ENCODE data around the gene HBG1. TPM values are rescaled to one million over a fixed set of nuclear protein-coding genes. Genes with fewer than 3 reads are reported as not detected.

HBG1 gene
- total and polyA plus RNA-seq, 2 donors (not counting 3 experiments of a cell fraction or from before 2014, with no cell fraction given): 0.72 TPM; not detected in 1

GRCh38 chr11:5245155-5245554, 4.5 kb downstream of the HBG1 start:
- TF ChIP-seq MYC (IDR thresholded peaks at IDR 0.05; ENCODE audit: low read depth, low read length) (no peak), EZH2 (IDR thresholded peaks at IDR 0.05; ENCODE audit: borderline replicate concordance, low read depth, low read length, severe bottlenecking) (no peak), MAX (IDR thresholded peaks at IDR 0.05; ENCODE audit: insufficient read depth, insufficient read length) (no peak), GATA2 (IDR thresholded peaks at IDR 0.05; ENCODE audit: insufficient read depth, insufficient read length, low read depth, low read length) (no peak), POLR2AphosphoS5 (IDR thresholded peaks at IDR 0.05; ENCODE audit: insufficient read depth, low read depth, low read length) (no peak), JUN (IDR thresholded peaks at IDR 0.05; ENCODE audit: borderline replicate concordance, insufficient read depth, insufficient read length, low read depth) (no peak), POLR2A (IDR thresholded peaks at IDR 0.05; ENCODE audit: low read depth, low read length) (no peak), CTCF (IDR thresholded peaks at IDR 0.05; ENCODE audit: extremely low read depth in 1 of 2, insufficient read depth in 1 of 2, low read depth in 1 of 2, low read length in 2 of 2) (no peak), FOS (IDR thresholded peaks at IDR 0.05; ENCODE audit: borderline replicate concordance, insufficient read depth, low read length) (no peak)
- BruUV-seq (replicated peaks): no TSS peak
- H3K36me3 ChIP-seq (ENCODE audit: control insufficient read depth in 2 of 2, extremely low read depth in 1 of 2, insufficient read depth in 2 of 2, low read length in 2 of 2): no peaks in the 10 kb centered on the region
- H3K27ac ChIP-seq (ENCODE audit: insufficient read depth, low read depth, low read length): no peak overlapping the region
- H4K20me1 ChIP-seq (replicated peaks; ENCODE audit: control insufficient read depth, extremely low read depth, insufficient read depth, low read length): no peaks in the 10 kb centered on the region
- no peaks in the 10 kb centered on the region for H3K79me2 ChIP-seq (ENCODE audit: control insufficient read depth, insufficient read depth, low read length)
- CTCF ChIA-PET: no interaction called here
- no peaks in the 10 kb centered on the region for H3K9me3 ChIP-seq (replicated peaks; ENCODE audit: control insufficient read depth, insufficient read depth, low read length)
- no peaks in the 10 kb centered on the region for H3K27me3 ChIP-seq (ENCODE audit: control insufficient read depth in 2 of 2, insufficient read depth in 2 of 2, low read length in 2 of 2)
- no peaks in the 10 kb centered on the region for H3K9me1 ChIP-seq (replicated peaks; ENCODE audit: control insufficient read depth, extremely low read depth, insufficient read depth, low read length)
- DNase-seq (ENCODE audit: low read depth, low spot score): no peak
- no peak overlapping the region for H3K4me3 ChIP-seq (replicated peaks in 1 of 3; ENCODE audit: insufficient read depth in 1 of 3, low read depth in 1 of 3, low read length in 3 of 3)
- H3K9ac ChIP-seq (replicated peaks; ENCODE audit: extremely low read depth, insufficient read depth, low read length): no peak overlapping the region
- no peak for FAIRE-seq
- H3K4me1 ChIP-seq (ENCODE audit: control insufficient read depth, extremely low read depth, insufficient read depth, low read length): no peaks in the 10 kb centered on the region
- intact Hi-C loops (cut with micrococcal nuclease) (no loop called here), dilution Hi-C loops (cut with MboI; ENCODE audit: extremely low pct_ligation_motif_present, low sequenced_read_pairs) (no loop called here)
- H3K4me2 ChIP-seq (ENCODE audit: insufficient read depth, low read length): no peak overlapping the region
- H2AFZ ChIP-seq (ENCODE audit: low read depth, low read length): no peak overlapping the region
- POLR2A ChIA-PET: no interaction called here

Measured in endothelial cell of umbilical vein (primary cell).